Mucosa of descending colon (tissue), 3 donors: ENCODE results near the gene ADARB1. TPM values are rescaled to one million over a fixed set of nuclear protein-coding genes. Genes with fewer than 3 reads are reported as not detected.

Source experiments
- ATAC-seq: fragments of 200-7000 bp; cut with Tn5 transposase; one replicate; pipeline ENCODE4 v1.9.1; 2020; ENCODE audit warnings: mild to moderate bottlenecking, moderate library complexity
- DNase-seq, 3 donors: peaks; one replicate each; pipeline ENCODE4 v3.0.0-alpha.2; 2020
- H3K36me3 ChIP-seq: fragments of 200-600 bp; one replicate; pipeline ENCODE4 v1.8.0; 2021; ENCODE audit warnings: low read depth, mild to moderate bottlenecking
- H3K4me1 ChIP-seq: fragments of 200-600 bp; one replicate; pipeline ENCODE4 v1.8.0; 2021; ENCODE audit warnings: low read depth, mild to moderate bottlenecking
- H3K4me3 ChIP-seq: fragments of 200-600 bp; one replicate; pipeline ENCODE4 v1.8.0; 2021; ENCODE audit warnings: mild to moderate bottlenecking
- H3K9me3 ChIP-seq: fragments of 200-600 bp; one replicate; pipeline ENCODE4 v1.8.0; 2021; ENCODE audit warnings: mild to moderate bottlenecking
- intact Hi-C, 2 donors: fragments of 100-400 bp; cut with DNase I in 1 of 2; cut with micrococcal nuclease in 1 of 2; formaldehyde crosslinking; loops; one replicate each; pipeline versions ENCODE4 v1.11.0 to v1.11.1; 2022; cut with DNase I, micrococcal nuclease
- total RNA-seq, 3 donors: library from RNA; stranded (reverse); fragmentation: NEBNext Ultra II Directional in 2 of 3; extraction: Animal tissue kit (Norgen Biotek cat#: 25700) in 2 of 3; gene quantifications; one replicate each; pipeline versions ENCODE4 v1.2.1 to v1.2.4, GENCODE V29; 2021 to 2023
- TF ChIP-seq, protein P1 (sequence below): fragments of 200-600 bp; IDR thresholded peaks from one replicate; pipeline ENCODE4 v1.8.0; 2022; ENCODE audit warnings: antibody characterized with exemption, mild to moderate bottlenecking
- donor health status: DM: no; HTN: no; CAD: no; lungs with moderate emphysema.
- donor health status: DM: no; HTN: no; CAD: no.
- donor health status: DM: no; HTN: yes; CAD: no.

ADARB1 gene
- total RNA-seq, 3 donors from 2014 or later: 5.4 to 91.2 (median 8.8) TPM

DNA sequence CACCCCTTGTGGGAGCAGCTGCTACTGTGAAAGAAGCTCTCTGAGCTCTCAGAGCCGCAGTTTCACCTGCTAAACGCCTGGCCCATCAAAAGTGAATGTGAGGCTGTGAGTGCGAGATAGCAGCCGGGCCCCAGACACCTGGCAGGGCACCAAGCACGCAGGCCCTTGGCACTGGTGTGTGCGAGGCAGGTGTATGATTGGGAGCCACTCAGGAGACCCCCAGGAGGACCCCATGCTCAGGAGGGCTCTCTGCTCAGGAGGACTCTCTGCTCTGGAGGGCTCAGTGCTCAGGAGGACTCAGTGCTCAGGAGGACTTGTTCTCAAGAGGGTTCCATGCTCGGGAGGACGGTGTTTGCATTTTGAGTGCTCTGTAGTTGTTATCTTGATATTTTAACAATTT, 14.3 kb upstream of the ADARB1 start:
- DNase-seq (no peak), ATAC-seq (no peak)
- Histone ChIP-seq H3K4me3 (no peak overlapping the region), H3K36me3 (no peaks in the 10 kb centered on the region), H3K4me1 (no peaks in the 10 kb centered on the region), H3K9me3 (no peaks in the 10 kb centered on the region)
- intact Hi-C loops: no loop called here
- TF ChIP-seq, protein P1, sequence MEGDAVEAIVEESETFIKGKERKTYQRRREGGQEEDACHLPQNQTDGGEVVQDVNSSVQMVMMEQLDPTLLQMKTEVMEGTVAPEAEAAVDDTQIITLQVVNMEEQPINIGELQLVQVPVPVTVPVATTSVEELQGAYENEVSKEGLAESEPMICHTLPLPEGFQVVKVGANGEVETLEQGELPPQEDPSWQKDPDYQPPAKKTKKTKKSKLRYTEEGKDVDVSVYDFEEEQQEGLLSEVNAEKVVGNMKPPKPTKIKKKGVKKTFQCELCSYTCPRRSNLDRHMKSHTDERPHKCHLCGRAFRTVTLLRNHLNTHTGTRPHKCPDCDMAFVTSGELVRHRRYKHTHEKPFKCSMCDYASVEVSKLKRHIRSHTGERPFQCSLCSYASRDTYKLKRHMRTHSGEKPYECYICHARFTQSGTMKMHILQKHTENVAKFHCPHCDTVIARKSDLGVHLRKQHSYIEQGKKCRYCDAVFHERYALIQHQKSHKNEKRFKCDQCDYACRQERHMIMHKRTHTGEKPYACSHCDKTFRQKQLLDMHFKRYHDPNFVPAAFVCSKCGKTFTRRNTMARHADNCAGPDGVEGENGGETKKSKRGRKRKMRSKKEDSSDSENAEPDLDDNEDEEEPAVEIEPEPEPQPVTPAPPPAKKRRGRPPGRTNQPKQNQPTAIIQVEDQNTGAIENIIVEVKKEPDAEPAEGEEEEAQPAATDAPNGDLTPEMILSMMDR: no peak

DNA sequence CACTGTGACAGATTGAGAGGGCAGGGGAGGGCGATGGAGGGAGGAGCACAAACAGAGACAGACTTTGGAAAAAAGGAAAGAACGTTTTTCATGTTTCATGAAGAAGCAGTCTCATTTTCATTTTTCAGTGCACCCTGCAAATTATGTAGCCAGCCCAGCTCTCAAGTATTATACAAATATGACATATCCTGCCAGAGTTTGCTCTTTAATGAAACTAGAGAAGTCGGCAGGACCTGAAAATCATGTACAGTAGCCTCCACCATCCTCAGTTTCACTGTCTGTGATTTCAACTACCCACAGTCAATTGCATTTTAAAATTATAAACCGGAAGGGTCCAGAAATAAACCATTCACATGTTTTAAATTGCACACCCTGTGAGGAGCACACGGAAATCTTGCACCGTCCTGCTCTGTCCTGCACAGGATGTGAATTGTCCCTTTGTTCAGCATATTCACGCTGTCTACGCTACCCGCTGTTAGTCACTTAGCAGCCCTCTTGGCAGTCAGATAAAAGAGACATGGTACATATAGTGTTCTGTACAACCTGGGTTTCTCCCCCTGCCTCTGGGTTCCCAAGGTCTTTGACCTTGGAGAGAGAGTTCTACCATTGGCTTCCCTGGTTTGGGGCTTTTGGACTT, 13.6 kb upstream of the ADARB1 start:
- intact Hi-C loops: no loop called here
- Histone ChIP-seq H3K9me3 (no peaks in the 10 kb centered on the region), H3K36me3 (no peaks in the 10 kb centered on the region), H3K4me3 (no peak overlapping the region), H3K4me1 (no peaks in the 10 kb centered on the region)
- TF ChIP-seq, protein P1: no peak
- no peak for ATAC-seq
- DNase-seq: no peak

DNA sequence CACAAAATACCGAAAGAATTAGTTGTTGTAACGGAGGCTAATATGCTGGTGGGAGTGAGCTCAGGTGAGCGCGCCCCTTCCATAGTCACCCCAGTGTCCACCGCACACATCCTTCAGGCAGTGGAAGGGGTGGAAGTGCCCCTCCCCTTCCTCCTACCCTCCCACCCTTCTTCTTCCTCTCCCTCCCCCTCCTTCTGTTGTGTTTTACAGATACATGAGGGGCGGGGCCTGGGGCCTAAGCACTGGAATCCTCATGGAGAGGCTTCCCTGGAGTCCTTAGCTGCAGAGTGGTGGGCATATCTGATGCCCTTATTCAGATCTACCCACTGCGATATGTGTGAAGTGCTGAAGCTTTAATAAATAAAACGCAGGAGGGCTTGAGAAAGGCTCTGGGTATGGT, 10.3 kb upstream of the ADARB1 start:
- H3K4me3 ChIP-seq: no peak overlapping the region
- H3K9me3 ChIP-seq: no peaks in the 10 kb centered on the region
- DNase-seq (no peak), ATAC-seq (no peak)
- intact Hi-C loops: no loop called here
- H3K4me1 ChIP-seq: no peaks in the 10 kb centered on the region
- TF ChIP-seq, protein P1: no peak
- H3K36me3 ChIP-seq: no peaks in the 10 kb centered on the region

DNA sequence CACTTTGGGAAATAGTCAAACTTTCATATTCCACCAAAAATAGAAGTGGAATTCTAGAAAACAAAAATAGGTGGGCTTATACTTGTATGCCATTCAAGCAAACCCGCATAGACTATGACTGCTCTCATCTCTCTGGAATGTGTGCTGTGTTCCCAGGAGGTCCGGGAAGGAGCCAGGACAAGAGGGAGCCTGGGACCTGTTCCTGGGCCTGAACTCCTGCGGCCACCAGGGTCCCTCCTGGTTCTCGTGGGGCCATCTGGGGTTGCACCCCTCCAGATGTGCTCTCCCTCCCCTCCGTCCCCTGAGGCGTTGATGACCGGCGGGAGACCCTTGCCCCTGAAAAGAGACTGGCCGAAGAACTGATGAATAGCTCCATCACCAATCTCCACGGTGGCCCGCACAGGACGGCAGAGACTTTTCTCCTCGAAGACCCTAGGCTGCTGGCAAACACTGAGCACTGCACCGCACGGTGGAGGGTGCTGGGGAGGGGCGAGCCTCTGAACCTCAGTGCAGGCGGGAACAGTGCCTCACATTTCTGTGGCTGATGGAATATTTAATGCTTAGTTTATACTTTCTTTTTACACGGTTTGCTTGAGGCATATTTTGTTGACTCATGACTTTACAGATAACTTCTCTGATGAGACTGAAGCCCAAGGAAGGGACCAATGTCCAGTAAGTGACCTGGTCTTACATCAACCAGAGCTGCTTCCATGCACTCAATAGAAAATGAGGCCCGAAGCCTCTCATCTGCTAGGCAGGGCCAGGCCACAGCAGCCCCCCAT, 9.6 kb upstream of the ADARB1 start:
- no peak for DNase-seq
- no peak for ATAC-seq
- intact Hi-C loops: no loop called here
- TF ChIP-seq, protein P1: no peak
- Histone ChIP-seq H3K4me3 (no peak overlapping the region), H3K4me1 (no peaks in the 10 kb centered on the region), H3K36me3 (no peaks in the 10 kb centered on the region), H3K9me3 (no peaks in the 10 kb centered on the region)

DNA sequence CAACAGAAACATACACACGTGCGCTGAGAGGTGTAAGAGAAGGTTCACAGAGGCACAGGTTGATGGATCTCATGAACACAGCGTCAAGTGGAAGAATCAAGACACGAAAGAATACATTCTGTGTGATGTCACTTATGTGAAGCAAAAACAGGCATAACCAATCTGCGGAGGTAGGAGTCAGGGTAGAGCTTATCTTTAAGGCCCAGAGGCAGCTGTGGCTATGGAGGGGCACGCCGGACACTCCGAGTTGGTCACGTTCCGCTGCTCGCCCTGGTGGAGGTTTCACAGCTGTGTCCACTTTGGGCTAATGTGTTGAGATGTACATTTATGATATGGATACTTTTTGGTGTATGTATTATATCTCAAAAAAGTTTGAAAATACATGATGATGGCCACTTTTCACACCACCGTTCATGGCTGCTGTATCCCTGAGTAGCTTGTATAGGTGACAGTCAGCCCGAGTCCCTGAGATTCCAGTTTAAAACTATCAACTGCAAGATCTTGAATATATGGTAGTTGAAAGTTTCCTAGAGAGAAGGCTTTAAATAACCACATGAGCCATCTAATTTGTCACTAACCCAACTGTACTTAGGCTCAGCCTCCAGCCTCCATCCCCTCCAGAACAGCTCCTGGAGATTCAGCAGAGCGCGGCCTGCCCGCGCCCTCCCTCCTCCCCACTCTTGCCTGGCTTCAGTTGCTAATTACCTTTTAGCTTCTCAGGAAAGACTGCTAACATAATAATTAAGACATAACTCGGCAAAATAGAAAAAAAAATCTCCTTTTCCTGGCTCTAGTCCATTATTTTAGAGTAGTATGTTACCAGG, 6.7 kb upstream of the ADARB1 start:
- no peak for ATAC-seq
- intact Hi-C loops: no loop called here
- H3K4me1 ChIP-seq: no peaks in the 10 kb centered on the region

More for the DNA sequence above, 6.7 kb upstream of the ADARB1 start:
- no peaks in the 10 kb centered on the region for H3K36me3 ChIP-seq
- TF ChIP-seq, protein P1: no peak
- no peak for DNase-seq
- H3K9me3 ChIP-seq: no peaks in the 10 kb centered on the region
- no peak overlapping the region for H3K4me3 ChIP-seq
